Measurements from ENCODE around the gene ETS1.

DNA sequence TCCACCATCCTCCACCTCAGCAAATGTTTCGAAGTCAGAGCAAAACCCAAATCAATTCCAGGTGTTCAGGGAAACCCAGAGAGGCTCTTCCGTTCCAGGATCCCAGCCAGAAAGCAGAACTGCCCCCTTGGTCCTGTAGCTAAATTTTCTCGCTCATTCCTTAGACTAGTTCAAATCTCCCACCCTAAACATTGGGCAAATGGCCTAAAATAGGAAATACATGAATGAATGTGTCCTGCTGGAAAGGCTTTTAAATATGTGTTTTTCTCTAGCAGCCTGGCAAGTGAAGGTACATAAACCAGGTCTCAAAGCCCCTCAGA lies 89.6 kb downstream of the ETS1 start:
- TF ChIP-seq HDGF (IDR thresholded peaks at IDR 0.05; ENCODE audit: borderline replicate concordance) (no peak), TARDBP (IDR thresholded peaks at IDR 0.05) (no peak), CTBP1 (IDR thresholded peaks at IDR 0.05; ENCODE audit: borderline replicate concordance) (no peak), LEF1 (IDR thresholded peaks at IDR 0.05; ENCODE audit: borderline replicate concordance) (no peak), SP1 (IDR thresholded peaks at IDR 0.05) (no peak), ARNT (IDR thresholded peaks at IDR 0.05) (no peak), FOXA1 (IDR thresholded peaks at IDR 0.05) (no peak)
- TF ChIP-seq, protein P1, sequence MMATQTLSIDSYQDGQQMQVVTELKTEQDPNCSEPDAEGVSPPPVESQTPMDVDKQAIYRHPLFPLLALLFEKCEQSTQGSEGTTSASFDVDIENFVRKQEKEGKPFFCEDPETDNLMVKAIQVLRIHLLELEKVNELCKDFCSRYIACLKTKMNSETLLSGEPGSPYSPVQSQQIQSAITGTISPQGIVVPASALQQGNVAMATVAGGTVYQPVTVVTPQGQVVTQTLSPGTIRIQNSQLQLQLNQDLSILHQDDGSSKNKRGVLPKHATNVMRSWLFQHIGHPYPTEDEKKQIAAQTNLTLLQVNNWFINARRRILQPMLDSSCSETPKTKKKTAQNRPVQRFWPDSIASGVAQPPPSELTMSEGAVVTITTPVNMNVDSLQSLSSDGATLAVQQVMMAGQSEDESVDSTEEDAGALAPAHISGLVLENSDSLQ (IDR thresholded peaks at IDR 0.05) = no peak

All from HEK293T (cell line).